Right lobe of liver (tissue), 6 donors: ENCODE data around the gene GALNT13. TPM values are rescaled to one million over a fixed set of nuclear protein-coding genes. Genes with fewer than 3 reads are reported as not detected.

Source experiments
- ATAC-seq, 4 donors: fragments of 200-7000 bp; cut with Tn5 transposase; one replicate each; pipeline ENCODE4 v1.9.1; 2020; ENCODE audit warnings: mild to moderate bottlenecking in 4 of 4, moderate library complexity in 4 of 4
- DNase-seq, 3 donors: peaks; one replicate each; pipeline ENCODE4 v3.0.0-alpha.2; 2020
- H3K27ac ChIP-seq, 3 donors: fragments of 200-600 bp; one replicate each; pipeline ENCODE4 v1.8.0; 2022
- H3K27me3 ChIP-seq, 2 donors: fragments of 200-600 bp; one replicate each; pipeline ENCODE4 v1.8.0; 2022
- H3K36me3 ChIP-seq, 4 donors: fragments of 200-600 bp; sonication (generic) in 1 of 4; one replicate each; pipeline versions ENCODE4 v1.5.1 to v1.8.0; 2017 to 2022; ENCODE audit warnings: control low read depth in 1 of 4
- H3K4me1 ChIP-seq, 4 donors: fragments of 200-600 bp; sonication (generic) in 1 of 4; one replicate each; pipeline versions ENCODE4 v1.5.1 to v1.8.0; 2017 to 2022; ENCODE audit warnings: control low read depth in 1 of 4
- H3K4me3 ChIP-seq, 3 donors: fragments of 200-600 bp; one replicate each; pipeline ENCODE4 v1.8.0; 2022
- H3K9me3 ChIP-seq, 4 donors: fragments of 200-600 bp; sonication (generic) in 1 of 4; one replicate each; pipeline versions ENCODE4 v1.5.1 to v1.8.0; 2017 to 2022; ENCODE audit warnings: control low read depth in 1 of 4
- POLR2A ChIP-seq: fragments of 450-650 bp; IDR thresholded peaks from one replicate; pipeline ENCODE4 v1.6.1; 2017; ENCODE audit warnings: antibody characterized with exemption, mild to moderate bottlenecking
- WGBS: methylation state at CpG from one replicate; pipeline ENCODE4 v1.1.6; 2018; ENCODE audit warnings: low coverage, low lambda C conversion rate; ENCODE audit not compliant: insufficient coverage; ENCODE audit errors: missing lambda C conversion rate; 5-methylcytosine and 5-hydroxymethylcytosine counted together
- intact Hi-C, 2 donors: fragments of 100-400 bp; cut with DNase I; formaldehyde crosslinking; loops; one replicate each; pipeline versions ENCODE4 v1.11.2 to v1.14.1; 2022
- total RNA-seq, 6 experiments: library from RNA; depleted of rRNA in 2 of 6; stranded (reverse); fragments of >200 nt in 2 of 6; fragmentation: NEBNext Ultra II Directional in 3 of 6; extraction: Animal tissue kit (Norgen Biotek cat#: 25700) in 3 of 6; gene quantifications; one replicate each; pipeline versions ENCODE4 v1.1.0 to v1.2.4, GENCODE V29; 2016 to 2023
- TF ChIP-seq, protein P1 (sequence below), 4 donors: fragments of 200-600 bp in 3 of 4; fragments of 450-650 bp in 1 of 4; IDR thresholded peaks; one replicate each; pipeline versions ENCODE4 v1.5.1 to v1.8.0; 2016 to 2022; ENCODE audit warnings: antibody characterized with exemption in 4 of 4, mild to moderate bottlenecking in 2 of 4
- donor health status: DM: no; HTN: yes; CAD: no.
- donor health status: DM: no; HTN: no; CAD: no.
- donor health status: DM: no; HTN: no; CAD: no.
- donor health status: DM: no; HTN: yes; CAD: no.
- donor health status: DM: no; HTN: yes; CAD: no.

GALNT13 gene
- total RNA-seq, 6 experiments from 2014 or later = not detected

DNA sequence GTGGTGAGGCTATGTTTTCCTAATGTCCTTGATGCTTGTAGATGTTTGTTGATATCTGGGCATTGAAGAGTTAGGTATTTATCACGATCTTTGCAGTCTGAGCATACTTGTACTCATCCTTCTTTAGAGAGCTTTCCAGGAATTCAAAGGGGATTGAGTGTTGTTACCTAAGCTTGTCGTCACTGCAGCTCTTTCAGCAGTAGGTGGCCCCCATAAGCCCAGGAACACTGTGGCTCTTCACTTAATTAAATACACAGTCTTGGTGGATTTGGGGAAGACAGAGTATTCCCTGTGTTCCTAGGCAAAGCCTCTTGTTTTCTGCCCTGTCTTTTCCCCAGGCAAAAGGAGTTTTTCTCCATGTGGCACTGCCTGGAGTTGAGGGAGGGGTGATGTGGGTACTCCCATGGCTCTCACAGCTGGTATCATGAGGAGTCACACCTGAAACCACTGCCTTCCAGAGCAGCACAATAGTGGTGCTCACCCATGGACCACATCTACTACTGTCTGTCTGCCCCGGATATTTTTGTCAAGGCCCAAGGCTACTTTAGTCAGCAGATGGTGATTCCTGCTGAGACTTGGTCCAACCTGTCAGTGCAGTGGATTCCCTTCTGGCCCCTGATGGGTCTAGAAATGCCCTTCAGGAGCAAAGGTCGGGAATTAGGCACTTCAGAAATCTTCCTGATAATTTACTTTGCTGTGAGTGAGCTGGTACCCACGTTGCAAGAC, 95.7 kb downstream of the GALNT13 start:
- H3K36me3 ChIP-seq = no peaks in the 10 kb centered on the region
- no peak overlapping the region for H3K4me3 ChIP-seq
- no peak for DNase-seq
- no peaks in the 10 kb centered on the region for H3K4me1 ChIP-seq
- intact Hi-C loops = no loop called here
- TF ChIP-seq, protein P1, sequence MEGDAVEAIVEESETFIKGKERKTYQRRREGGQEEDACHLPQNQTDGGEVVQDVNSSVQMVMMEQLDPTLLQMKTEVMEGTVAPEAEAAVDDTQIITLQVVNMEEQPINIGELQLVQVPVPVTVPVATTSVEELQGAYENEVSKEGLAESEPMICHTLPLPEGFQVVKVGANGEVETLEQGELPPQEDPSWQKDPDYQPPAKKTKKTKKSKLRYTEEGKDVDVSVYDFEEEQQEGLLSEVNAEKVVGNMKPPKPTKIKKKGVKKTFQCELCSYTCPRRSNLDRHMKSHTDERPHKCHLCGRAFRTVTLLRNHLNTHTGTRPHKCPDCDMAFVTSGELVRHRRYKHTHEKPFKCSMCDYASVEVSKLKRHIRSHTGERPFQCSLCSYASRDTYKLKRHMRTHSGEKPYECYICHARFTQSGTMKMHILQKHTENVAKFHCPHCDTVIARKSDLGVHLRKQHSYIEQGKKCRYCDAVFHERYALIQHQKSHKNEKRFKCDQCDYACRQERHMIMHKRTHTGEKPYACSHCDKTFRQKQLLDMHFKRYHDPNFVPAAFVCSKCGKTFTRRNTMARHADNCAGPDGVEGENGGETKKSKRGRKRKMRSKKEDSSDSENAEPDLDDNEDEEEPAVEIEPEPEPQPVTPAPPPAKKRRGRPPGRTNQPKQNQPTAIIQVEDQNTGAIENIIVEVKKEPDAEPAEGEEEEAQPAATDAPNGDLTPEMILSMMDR (IDR thresholded peaks at IDR 0.05) = no peak
- no peak for TF ChIP-seq POLR2A
- ATAC-seq = peak in 1 of 4 donors; percentile 12
- 25% methylated on average over 4 of the region's 5 CpGs for WGBS
- H3K27ac ChIP-seq = no peak overlapping the region
- H3K27me3 ChIP-seq = no peaks in the 10 kb centered on the region
- no peaks in the 10 kb centered on the region for H3K9me3 ChIP-seq

DNA sequence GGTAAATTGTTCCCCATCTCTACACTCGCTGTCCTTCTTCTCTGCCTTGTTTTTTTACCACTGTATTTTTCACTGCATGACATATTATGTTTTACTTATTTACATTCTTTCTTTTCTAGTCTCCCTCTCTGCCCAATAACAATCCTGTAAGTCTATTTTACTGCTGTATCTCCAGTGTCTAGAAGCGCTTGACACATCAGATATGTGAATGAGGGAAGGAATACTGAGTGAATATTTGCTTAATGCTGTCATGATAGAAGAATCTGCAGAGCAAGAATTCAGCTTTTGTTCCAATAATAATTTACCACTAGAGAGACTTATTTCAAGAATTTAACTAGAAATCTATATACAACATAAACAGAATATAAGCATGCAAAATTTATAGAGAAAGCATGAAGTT, 99.5 kb downstream of the GALNT13 start:
- Histone ChIP-seq H3K4me1 (no peaks in the 10 kb centered on the region), H3K9me3 (no peaks in the 10 kb centered on the region), H3K27me3 (no peaks in the 10 kb centered on the region), H3K4me3 (no peak overlapping the region), H3K36me3 (no peaks in the 10 kb centered on the region), H3K27ac (no peak overlapping the region)
- no peak for DNase-seq
- whole genome bisulfite sequencing = 33% methylated on average over 2 of the region's 2 CpGs
- TF ChIP-seq, protein P1 (IDR thresholded peaks at IDR 0.05) = no peak
- no peak for TF ChIP-seq POLR2A
- intact Hi-C loops = no loop called here
- no peak for ATAC-seq

DNA sequence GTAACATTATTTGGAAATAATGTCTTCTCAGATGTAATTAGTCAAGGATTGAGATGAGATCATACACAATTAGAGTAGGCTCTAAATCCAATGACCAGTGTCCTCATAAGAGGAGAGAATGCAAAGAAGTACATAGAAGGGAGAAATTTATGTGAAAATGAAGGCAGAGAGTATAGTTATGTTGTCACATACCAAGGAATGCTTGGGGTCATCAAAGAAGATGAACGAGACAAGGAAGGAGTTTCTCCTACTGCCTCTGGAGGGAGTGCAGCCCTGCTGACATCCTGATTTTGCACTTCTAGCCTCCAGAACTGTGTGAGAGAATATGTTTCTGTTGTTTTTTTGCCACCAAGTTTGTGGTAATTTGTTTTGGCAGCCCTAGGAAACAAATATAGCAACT, 100.1 kb downstream of the GALNT13 start:
- WGBS = 17% methylated on average over 1 of the region's 1 CpG
- no peaks in the 10 kb centered on the region for H3K27me3 ChIP-seq
- intact Hi-C loops = no loop called here
- TF ChIP-seq POLR2A = no peak
- TF ChIP-seq, protein P1 (IDR thresholded peaks at IDR 0.05) = no peak
- no peaks in the 10 kb centered on the region for H3K36me3 ChIP-seq
- no peaks in the 10 kb centered on the region for H3K4me1 ChIP-seq
- H3K4me3 ChIP-seq = no peak overlapping the region
- no peak for DNase-seq
- no peak for ATAC-seq
- no peaks in the 10 kb centered on the region for H3K9me3 ChIP-seq
- H3K27ac ChIP-seq = no peak overlapping the region

DNA sequence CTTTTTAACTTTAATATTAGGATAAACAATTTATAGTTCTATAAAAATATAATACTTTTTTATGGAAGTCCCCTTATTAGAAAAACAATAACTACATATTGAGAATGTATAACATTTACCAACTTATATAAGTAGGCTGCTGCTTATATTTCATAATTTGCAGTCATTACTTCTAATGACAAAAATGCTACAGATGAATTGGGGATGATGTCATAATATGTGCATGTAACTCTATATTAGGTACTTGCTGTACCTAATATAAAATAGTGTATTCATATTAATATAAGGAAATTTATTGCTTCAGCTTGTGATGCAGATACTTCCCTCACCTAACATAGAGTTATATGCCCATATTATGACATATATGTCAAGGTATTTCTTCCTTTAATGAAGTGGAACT, 100.7 kb downstream of the GALNT13 start:
- intact Hi-C loops = no loop called here
- no peaks in the 10 kb centered on the region for H3K4me1 ChIP-seq
- no peak overlapping the region for H3K27ac ChIP-seq
- no peaks in the 10 kb centered on the region for H3K9me3 ChIP-seq
- ATAC-seq = no peak
- H3K4me3 ChIP-seq = no peak overlapping the region
- TF ChIP-seq POLR2A = no peak
- TF ChIP-seq, protein P1 (IDR thresholded peaks at IDR 0.05) = no peak
- no peak for DNase-seq
- no peaks in the 10 kb centered on the region for H3K36me3 ChIP-seq
- no peaks in the 10 kb centered on the region for H3K27me3 ChIP-seq
